ENCODE results near the gene GSE1.

Gene GSE1

DNA sequence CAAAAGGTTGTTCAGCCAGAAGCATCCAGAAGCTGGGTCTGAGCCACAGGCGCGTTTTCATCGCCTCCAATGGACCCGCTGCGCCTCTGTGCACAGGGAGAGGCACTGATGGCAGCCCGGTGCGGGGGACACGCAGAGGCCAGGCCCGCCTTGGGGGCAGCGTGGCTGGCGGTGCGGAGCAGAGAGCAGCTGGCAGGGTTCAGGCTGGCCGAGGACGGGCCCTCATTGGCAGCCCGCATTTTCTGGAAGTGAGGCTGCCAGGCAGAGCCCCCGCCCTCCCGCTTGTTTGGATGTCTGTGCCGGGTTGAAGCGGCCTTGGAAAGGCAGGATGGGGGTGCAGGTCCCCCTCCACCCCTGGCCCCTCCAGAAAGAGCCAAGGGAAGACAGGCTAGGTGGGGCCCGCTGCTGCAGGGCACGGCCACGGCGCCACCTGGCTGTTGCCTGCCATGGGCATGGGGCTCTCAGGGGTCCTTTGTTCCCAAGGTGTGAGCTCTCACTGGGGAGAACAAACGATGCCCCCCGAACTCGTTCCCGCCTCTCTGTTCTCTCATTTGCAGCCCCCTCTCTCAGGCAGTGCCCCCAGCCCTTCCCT is 18.8 kb downstream of the GSE1 start:
- no peak for DNase-seq (ENCODE audit: low read depth in 3 of 3)

DNA sequence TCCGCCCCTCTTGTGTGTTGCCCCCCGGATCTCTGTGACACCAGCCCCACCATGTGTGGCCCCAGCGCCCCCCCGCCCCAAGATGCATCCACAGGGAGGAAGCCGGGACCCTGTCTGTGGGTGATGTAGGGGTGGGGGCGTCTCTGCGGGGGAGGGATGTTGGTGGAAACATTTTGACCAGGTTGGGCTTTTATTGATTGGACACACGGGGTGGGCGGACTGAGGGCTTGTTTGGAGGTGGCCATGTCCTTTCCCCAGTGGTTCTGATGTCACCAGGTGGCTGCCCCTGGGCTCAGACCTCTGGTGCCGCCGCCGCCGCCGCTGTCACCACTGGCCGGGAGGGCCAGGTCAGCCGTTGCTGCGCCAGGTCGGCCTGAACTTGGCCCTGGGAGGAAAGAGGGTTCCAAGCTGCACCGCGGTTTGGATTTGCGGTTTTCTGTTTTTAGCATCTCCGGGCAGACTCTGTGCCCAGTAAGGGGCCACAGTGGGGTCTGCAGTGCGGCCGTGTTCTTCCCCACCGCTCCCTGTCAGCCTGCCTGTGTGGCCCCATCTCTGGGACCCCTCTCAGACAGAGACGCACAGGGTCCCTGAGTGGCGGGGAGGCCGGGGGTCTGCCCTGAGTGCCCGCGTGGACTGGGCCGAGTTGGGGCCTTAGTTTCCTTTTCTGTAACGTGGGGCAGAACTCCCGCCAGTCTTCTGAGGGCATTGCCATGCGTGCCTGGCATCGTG is 19.8 kb downstream of the GSE1 start:
- DNase-seq (ENCODE audit: low read depth in 3 of 3), result no peak

DNA sequence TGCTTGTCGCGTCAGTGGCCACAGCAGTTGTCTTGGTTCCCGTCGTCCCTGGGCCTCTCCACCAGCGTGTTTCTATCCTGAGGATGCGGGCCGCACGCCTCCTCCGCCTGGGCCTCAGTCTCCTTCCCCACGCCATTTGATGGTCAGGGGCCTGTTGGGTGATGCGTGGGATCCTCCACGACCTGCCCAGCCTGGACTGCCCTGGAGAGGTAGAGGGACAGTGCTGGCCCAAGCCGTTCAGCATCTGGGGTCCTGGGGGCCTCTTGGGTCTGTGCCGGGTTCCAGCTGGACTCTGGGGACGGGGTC is 20.3 kb downstream of the GSE1 start:
- no peak for DNase-seq (ENCODE audit: low read depth in 3 of 3)

DNA sequence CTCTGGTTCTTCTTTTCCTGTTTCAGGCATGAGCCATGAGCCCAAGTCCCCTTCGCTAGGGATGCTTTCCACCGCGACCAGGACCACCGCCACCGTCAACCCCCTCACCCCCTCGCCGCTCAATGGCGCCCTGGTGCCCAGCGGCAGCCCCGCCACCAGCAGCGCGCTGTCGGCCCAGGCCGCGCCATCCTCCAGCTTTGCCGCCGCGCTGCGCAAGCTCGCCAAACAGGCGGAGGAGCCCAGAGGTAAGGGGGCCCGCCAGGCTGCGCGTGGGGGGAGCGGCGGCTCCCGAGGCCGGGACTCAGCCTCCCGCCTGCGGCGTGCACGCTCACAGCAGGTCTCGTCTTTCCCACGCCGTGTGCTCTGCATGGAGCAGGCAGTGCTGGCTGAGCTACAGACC is 20.8 kb downstream of the GSE1 start:
- DNase-seq (ENCODE audit: low read depth in 3 of 3), result no peak

DNA sequence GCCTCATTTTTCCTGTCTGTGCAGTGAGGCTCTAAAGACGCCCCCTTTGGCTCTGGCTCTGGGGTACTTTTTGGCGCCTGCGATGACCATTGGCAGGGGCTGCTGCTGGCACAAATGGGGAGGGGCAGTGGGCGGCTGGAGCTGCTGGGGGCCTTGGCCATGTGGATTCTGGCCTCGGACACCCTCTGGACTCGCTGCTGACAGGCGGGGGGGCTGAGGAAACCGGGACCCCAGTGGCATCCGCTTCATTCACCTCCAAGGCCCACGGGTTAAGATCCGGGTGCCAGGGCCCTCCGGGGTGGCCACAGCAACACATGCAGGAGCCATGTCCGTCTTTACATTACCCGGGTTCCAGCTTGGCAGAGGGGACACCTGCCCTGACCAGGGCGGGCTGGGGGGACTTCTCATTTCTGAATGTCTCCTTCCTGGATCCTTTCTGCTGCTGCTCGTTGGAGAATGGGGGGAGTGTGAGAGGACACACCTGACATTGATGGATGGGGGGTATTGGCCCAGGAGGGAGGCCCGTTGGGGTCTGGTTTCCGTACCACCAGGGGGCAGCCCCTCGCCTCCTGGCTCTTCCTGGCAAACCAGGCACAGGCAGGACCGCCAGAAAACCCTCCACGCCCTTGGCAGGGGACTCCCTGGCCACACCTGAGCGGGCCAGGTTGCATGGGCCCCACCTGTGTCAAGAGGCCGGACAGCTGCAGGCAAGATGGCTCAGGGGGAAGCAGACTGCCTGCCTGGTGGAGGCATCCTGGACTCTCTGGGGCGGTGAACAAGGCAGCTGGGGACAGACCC is 21.8 kb downstream of the GSE1 start:
- DNase-seq (ENCODE audit: low read depth in 3 of 3), result no peak

DNA sequence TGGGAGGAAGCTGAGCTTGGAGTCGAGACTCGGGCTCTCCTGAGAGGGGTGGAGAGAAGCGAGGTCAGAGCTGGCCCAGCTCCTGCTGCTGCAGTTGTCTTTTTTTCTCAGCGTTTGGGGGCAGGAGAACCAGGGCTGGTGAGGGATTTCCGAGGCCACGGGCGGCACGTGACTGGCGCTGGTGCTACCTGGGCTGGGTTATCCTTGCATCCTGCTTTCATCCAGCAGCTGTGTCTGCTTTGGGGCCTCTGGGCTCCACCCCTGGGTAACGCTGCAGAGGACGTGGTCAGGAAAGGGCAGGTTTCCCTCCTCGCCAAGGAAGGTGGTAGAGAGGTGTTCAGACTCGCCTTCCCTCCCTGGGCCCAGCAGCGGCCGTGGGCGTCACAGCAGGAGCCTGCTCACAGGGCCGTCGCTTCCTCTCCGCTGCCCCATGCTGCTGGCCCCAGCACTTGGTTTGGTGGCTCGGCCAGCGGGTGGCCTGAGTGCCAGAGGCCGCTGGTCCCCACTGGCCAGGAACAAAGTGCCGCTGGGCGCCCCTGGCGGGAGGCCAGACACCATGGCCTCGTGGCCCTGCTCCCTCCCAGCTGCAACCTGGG is 22.5 kb downstream of the GSE1 start:
- no peak for DNase-seq (ENCODE audit: low read depth in 3 of 3)

DNA sequence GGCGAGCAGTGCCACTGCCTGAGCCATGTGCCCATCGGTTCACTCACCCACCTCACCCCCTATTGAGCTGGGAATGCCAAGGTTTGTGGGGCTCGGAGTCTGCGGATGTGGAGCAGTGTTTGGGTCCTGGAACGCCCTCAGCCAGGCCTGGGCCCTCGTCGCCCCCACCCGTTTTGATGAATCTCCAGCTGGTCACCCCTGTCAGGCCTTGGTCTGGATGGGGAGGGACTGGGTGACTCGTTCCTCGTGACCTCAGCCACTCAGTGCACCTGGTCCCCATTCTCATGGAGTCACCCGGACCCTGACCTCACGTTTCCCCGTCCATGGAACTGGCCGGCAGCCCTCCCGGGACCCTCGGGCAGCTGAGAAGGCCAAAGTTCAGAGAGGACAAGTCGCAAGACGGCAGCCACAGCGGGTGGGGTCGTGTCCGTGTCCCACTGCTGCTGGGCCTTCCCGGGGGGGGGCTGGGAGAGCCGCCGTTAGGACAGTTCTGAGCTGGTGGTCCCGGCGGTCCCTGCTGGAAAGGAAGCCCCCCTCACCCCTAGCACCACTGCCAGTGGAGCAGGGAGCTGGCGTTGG is 23.2 kb downstream of the GSE1 start:
- DNase-seq (ENCODE audit: low read depth in 3 of 3), result no peak

DNA sequence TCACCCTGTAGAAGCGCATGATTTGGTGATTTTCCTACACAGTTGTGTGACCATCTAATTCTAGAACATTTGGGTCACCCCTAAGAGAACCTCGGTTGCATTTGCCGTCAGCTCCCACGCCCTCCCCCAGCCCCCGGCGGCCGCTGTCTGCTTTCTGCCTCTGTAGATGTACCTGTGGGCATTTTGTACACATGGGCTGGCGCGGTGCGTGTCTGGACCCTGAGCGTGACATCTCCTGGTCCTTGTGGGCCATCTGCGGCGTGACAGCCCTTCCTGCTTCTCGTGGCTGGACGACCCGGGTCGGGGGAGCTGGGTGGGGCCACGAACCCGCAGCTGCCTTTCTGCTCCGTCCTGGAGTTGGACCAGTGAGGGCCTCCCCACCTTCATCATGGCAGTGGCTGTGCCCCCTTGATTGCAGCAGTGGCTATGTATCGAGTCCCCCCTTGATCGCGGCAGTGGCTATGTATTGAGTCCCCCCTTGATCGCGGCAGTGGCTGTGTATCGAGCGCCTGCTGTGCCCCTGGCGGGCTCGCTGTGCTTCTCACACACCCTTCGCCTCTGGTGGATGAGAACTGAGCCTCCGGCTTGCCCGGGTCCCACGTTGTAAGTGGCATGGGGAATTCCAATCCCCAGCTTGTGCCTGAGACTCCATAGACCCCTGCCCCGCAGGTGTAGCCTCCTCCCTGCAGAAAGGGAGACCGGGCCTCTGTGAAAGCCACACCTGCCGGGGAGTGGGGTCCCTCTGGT is 24.1 kb downstream of the GSE1 start:
- no peak for DNase-seq (ENCODE audit: low read depth in 3 of 3)

DNA sequence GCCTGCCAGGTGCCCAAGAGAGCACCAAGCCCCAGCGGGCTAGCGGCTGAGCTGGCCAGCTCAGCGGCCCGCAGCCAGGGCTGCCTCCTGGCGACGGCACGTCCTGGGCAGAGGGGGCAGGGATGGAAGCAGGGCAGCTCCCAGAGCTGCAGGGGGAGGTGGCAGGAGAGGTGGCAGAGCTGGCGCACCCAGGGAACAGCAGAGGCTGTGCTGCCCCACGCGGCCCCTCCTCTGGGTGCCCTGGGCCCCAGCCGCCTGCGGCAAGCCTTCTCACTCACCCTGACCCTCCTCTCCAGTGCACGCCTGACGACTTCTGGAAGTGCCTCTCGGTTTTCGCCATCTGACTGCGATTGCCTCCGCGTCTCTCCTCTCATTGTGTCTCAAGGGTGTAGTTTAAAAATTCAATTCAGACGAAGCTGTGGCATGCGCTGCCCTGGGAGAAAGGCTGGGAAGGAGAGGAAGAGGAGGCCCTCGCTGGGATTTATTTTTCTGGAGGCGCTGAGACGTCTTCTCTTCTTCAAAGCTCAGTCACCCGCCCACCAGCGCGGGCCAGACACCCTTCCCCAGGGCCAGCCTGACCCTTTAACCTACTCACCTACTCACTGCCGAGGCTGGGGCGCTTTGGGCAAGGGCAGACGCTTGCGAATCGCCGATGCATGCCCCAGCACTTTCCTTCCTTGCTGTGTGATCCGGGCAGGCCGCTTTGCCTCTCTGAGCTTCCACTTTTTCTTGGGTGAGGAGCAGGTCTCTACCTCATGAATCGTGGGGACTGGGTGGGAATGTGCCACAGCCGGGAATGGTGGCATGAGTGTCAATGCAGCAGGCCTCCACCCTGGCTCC is 24.9 kb downstream of the GSE1 start:
- DNase-seq (ENCODE audit: low read depth in 3 of 3), result no peak

DNA sequence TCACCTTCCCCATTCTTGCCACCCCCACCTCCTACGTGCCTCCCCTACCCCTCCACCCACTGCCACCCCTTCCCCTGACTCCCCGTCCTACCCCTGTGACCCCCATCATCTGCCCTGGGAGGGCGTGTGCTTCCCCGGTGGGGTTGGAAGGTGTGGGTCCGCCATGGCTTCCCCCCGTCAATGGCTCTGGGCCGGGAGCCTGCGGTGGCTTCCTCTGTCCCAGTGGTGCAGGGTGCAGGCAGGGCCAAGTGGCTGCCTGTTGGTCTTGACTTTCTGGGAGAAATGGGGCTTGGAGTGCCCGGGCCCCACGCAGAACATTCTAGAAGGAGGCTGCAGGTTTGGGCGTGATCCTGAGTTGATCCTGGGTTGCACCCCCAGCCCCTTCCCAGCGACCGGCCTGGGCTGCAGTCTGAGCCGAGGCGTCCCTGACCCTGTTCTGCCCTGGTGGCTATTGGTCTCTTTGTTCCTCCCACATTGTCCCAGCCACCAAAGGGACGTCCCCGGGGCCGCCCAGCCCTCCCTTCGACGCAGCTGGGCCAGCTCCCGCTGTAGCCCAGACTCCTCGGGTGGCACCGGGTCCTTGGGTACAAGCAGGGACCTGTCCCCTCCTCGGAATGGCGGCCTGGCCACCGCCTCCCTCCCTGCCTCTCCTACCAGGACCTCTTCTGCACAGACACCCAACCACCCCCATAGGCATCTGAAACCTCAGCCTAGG is 25.7 kb downstream of the GSE1 start:
- DNase-seq (ENCODE audit: low read depth in 3 of 3), result no peak

DNA sequence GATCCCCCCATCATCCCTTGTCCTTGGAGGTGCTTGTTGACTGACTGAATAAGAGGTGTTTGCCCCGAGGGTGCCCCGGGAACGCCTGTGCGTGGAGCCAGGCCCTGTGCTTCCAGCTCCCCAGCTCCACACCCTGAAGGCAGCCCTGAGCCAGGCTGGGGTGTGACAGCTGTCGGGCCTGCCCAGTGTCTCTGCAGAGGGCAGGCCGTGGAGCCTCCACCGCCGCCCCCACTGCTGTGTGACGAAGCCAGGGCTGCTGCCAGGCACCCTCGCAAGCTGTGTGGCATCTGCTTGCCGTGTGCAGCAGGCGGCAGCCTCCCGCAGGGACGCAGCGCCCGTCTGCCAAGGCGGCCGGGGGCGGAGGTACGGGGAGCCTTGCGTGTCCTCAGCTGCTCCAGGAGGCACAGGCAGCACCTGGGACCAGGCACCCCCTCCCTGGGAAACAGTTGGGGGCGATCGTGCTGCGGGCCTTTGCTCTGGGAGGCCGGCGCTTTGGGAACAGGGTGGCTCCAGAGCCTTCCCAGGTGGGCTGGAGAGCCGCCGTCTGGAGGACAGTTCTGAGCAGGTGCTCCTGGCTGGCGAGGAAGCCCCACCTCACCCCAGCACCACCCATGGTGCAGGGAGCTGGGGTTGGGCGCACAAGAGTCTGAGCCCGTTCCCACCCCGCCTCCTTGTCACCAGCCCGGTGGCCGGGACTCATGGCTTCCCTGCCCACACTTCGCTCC is 26.6 kb downstream of the GSE1 start:
- DNase-seq (ENCODE audit: low read depth in 3 of 3), result no peak

DNA sequence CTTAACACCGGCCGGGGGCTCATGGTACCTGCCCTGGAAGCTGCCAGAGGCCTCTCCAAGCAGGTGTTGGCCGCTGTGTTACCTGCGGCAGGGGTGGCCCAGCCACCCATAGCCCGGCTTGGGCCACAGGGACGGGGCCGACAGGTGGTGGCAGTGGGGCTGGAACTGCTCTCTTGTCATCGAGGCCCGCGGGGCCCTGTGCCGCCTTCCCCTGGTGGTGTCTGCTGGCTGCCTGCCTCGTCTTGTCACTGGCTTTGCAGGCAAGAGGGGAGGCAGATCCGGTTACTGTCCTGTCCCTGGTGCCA is 27.1 kb downstream of the GSE1 start:
- DNase-seq (ENCODE audit: low read depth in 3 of 3), result no peak

DNA sequence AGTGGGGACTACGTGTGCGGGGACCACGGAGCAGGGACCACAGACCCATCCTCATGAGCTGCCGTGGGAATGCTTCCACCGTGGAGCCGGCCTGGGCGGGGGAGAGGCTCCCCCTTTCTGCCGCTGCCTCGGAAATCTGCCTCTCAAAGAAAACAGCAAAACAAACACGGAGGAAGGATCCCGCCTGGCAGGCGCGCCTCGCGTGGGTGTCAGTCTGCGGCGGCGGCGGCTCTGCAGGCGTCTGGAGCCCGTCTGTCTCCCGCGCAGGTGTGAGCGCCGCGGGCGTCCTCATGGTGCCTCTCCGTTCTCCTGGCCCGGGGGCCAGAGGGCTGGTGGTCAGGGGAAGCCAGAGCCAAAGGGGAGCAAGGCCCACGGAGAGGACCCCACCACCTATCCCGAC is 27.5 kb downstream of the GSE1 start:
- no peak for DNase-seq (ENCODE audit: low read depth in 3 of 3)

DNA sequence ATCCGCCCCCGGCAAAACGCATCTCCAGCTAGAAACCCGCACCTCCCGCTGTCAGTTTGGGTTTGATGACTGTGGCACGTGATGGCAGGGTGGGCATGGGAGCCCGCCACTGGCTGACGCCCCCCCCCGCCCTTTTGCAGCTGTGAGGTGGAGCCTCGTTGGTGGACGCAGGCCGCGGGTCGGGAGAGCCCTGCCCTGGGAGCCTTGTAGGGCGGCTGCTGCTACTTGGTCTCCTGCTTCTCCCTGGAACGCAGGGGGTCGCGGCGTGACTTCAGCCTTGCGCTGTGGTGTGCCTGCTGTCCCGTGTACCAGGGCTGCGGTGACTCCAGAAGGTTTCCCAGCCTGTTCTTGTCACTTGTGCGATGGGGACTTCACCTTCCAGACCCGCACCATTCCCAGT is 28.2 kb downstream of the GSE1 start:
- DNase-seq (ENCODE audit: low read depth in 3 of 3), result no peak

DNA sequence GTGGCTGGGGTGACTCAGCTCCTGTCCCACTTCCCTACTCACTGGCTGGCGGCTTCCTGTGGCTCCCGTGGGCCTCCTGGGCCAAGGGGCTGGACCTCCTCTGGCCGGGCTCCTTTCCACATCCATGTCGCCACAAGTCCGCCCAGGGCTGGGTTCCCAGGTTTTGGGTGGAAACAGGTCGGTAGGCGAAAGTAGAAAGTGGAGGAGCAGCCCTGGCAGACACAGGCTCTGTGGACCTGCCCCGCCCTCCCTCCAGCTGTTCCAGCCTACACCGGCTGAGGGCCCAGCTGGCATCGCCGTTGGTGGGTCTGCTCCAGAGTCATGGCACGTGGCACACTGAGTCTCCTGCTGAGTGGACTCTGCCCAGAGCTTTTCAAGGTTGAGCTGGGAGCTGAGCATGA is 28.7 kb downstream of the GSE1 start:
- no peak for DNase-seq (ENCODE audit: low read depth in 3 of 3)

DNA sequence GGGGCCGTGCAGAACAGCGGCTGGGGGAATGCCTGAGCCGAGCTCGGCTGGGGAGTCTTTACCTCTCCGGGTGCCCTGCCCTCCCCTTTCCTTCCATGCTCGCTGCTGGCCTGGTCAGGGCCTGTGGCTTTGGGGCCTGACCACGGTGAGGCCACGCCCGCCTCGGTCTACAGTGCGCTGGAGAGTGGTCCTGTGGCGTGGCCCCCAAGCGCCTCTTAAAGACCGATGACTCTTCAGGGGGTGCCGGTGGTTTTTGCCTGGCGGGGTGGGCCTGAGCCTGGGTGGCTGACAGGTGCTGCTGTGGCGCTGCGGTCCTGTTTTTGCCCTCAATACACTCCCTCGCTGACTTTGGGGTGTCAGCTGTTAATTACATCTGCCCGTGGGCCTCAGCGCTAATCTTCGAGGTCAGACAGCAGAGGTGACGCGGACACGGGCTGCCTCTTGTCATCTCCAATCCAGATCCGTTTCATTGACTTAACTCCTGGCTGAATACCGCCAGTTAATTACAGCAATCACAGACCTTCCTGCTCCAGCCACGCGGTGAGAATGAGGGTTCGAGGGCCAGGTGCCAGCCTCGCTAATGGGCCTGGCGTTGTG is 29.7 kb downstream of the GSE1 start:
- DNase-seq (ENCODE audit: low read depth in 3 of 3), result no peak

DNA sequence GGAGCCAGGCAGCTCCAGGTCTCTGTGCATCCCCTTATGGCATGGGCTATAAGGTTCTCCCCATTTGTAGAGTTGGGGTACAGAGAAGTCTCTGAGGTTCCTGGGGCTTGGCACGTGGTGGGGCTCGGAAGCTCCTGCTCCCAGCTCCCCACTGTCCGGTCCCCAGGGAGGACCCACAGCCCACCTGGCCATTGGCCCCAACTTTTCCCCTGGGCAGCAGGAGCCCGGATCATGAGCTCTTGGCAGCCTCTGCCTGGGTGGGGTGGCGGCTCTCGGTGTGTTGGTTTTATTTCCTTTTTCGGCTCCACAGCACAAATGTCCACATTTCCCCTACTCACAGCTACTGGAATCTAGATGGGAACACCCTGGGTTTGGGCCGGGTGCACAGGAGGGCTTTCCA is 30.5 kb downstream of the GSE1 start:
- no peak for DNase-seq (ENCODE audit: low read depth in 3 of 3)

DNA sequence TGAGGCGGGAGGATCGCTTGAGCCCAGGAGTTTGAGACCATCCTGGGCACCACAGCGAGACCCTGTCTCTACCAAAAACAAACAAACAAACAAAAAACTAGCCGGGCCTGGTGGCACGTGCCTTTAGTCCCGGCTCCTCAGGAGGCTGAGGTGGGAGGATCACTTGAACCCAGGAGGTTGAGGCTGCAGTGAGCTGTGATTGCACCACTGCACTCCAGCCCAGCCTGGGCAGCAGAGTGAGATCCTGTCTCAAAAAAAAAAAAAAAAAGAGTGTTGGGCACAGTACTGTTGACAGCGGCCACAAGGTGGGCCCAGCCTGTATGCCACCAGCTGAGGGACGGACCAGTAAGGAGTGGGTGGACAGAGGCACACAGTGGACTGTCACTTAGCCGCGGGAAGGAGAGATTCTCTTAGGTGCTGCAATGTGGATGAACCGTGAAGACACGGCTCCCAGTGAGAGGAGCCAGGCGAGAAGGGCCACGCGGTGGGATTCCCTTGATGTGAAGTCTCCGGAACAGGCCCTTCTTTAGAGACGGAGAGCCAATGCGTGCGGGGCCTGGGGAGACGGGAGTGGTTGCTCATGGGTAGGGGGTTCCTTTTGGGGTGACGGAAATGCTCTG is 31.1 kb downstream of the GSE1 start:
- DNase-seq (ENCODE audit: low read depth in 3 of 3), result no peak

DNA sequence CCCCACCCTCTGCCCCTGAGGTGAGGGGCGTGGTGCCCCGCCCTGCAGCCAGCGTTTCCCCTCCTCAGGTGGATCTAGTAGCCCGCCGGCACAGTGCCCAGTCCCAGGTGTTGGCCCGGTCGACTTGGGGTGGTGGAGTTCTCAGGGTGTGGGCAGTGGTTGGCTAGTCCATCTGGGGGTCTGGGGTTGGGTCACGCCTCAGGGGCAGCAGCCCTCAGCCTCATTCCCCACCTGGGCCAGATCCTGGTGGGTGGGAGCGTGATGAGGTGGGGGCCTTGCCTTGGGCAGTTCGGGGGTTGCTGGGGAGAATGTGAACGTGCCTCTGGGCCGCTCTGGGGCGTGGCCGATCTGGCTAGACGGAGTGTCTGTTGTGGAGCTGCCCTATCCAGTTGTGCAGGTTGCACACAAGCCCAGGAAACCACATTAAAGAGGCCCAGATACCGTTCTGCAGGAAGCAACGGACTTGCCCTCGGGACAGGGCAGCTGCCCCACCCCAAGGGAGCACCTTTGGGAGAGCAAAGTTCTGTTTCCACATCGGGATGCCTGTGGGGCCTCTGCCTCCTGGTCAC is 32.0 kb downstream of the GSE1 start:
- DNase-seq (ENCODE audit: low read depth in 3 of 3), result no peak
